C4-2B (cell line): Measurements from ENCODE around the gene ZNF506.
"Not testable (repeated sequence)": the region's sequence is repeated elsewhere in the genome, so short reads cannot be mapped to it uniquely, and the experiment has no call there.

Experiments
- H3K27ac ChIP-seq: fragments of 450-650 bp; 2 replicates; pipeline ENCODE4 v1.5.1; 2017
- ZFX ChIP-seq: fragments of 450-650 bp; IDR thresholded peaks from 2 replicates; pipeline ENCODE4 v1.6.1; 2017
- TF ChIP-seq, protein P1 (sequence below): fragments of 450-650 bp; conservative IDR thresholded peaks from 2 replicates; pipeline ENCODE4 v1.5.1; 2017; ENCODE audit warnings: mild to moderate bottlenecking

The ZNF506 gene

DNA sequence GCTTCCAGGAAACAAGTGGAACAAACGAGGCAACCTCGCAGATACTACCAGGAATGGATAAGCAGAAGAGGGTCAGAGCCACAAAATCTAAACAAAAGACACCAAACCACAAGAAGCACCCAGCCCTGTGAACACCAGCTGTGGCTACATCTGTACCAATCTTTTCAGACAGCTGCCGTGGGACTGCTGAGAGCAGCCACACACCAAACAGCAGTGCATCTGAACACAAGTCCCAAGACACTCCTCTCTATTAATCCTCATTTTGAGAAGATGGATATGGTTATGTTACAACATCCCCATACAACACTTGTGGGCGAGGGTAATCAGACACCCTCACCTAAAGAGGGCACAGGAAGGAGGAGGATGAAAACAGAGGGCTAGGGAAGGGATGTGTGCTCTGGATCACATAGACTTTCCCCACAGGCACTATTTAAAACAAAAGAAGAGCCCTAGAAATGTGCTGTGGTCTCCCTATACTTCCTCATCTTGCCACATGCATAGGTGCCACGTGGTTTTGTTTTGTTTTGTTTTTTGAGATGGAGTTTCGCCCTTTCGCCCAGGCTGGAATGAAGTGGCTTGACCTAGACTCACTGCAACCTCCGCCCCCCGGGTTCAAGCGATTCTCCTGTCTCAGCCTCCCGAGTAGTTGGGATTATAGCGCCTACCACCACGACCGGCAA is 47.1 kb downstream of the ZNF506 start:
- TF ChIP-seq, protein P1, sequence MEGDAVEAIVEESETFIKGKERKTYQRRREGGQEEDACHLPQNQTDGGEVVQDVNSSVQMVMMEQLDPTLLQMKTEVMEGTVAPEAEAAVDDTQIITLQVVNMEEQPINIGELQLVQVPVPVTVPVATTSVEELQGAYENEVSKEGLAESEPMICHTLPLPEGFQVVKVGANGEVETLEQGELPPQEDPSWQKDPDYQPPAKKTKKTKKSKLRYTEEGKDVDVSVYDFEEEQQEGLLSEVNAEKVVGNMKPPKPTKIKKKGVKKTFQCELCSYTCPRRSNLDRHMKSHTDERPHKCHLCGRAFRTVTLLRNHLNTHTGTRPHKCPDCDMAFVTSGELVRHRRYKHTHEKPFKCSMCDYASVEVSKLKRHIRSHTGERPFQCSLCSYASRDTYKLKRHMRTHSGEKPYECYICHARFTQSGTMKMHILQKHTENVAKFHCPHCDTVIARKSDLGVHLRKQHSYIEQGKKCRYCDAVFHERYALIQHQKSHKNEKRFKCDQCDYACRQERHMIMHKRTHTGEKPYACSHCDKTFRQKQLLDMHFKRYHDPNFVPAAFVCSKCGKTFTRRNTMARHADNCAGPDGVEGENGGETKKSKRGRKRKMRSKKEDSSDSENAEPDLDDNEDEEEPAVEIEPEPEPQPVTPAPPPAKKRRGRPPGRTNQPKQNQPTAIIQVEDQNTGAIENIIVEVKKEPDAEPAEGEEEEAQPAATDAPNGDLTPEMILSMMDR = no peak
- no peak for TF ChIP-seq ZFX
- H3K27ac ChIP-seq = no peak overlapping the region

DNA sequence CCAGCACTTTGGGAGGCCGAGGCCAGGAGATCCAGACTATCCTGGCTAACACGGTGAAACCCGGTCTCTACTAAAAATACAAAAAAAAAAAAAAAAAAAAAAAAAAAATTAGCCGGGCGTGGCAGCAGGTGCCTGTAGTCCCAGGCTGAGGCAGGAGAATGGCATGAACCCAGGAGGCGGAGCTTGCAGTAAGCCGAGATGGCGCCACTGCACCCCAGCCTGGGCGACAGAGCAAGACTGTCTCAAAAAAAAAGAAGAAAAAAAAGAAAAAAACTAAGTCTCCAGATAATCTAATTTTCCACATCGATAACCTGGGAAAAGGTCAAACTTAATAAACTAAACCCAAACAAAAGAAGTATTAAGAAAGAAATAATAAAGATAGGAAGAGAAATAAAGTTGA is 49.6 kb downstream of the ZNF506 start:
- H3K27ac ChIP-seq = not testable (repeated sequence)

DNA sequence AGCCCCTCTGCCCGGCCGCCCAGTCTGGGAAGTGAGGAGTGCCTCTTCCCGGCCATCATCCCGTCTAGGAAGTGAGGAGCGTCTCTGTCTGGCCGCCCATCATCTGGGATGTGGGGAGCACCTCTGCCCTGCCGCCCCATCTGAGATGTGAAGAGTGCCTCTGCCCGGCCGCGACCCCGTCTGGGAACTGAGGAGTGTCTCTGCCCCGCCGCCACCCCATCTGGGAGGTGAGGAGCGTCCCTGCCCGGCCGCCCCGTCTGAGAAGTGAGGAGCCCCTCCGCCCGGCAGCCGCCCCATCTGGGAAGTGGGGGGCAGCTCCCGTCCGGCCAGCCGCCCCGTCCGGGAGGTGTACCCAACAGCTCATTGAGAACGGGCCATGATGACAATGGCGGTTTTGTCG is 51.6 kb downstream of the ZNF506 start:
- H3K27ac ChIP-seq = not testable (repeated sequence)

DNA sequence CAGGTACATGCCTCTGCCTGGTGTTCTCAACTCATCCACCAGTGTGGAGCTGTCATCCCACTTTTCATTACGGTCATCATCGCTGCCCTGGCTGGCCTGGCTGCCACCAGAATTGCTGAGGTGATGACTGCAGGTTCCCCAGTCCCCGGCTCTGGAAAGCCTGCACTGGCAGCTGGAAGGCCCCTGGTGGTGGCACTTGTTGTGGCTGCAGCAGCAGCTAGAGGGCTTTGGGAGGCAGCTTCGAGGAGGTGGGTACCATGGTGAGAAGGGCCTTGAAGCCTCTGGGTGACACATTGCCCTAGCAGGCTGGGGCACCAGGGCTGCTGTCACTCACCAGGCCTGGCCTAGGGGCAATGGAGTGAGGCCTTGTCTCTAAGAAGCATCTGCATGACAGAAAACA is 63.4 kb downstream of the ZNF506 start:
- TF ChIP-seq, protein P1 = no peak
- no peak for TF ChIP-seq ZFX
- no peak overlapping the region for H3K27ac ChIP-seq

DNA sequence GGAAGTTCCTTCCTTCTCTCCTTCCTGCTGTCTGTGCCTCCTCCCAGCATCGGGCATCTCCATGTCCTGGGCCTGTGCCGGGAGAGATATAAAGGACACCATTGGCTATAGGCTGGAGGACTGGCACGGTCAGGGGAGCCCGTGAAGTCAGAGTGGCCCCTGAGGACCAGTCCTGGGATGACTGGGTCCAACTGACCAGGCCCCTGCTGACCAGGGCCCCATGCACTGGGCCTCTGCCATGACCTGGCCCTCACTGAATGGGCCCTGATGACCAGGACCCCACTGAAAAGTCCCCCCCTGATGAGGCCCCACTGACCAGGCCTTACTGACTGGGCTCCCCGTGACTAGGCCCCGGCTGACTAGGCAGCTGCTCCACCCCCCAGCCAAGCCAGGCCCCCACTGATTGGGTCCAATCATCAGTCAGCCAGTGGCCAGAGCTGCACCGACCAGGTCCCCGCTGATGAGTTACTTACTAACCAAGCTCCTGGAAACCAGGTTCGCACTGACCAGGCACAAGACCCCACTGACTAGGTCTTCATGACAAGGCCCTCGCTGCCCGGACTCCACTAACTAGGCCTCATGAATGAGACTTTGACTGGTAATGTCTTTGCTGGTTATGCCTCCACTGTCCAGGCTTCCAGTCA is 68.7 kb downstream of the ZNF506 start:
- TF ChIP-seq, protein P1 = no peak
- no peak for TF ChIP-seq ZFX

DNA sequence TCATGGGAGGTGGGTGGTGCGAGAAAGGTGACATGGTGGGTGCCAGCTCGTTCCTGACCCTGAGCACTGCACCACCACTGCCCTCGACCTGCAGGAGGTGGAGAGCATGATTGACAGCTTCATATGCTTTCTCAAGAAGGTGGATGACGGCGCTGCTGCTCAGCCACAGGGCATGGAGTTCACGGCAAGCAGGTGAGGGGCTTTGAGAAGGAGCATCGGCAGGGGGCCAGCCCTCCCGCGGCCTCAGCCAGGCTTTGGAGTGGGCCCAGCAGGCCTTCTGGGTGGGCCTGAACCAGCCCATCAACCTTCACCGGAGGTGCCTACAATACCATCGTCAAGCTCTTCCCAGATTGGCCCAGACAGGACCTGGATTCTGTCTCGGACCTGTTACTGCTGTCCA is 69.7 kb downstream of the ZNF506 start:
- H3K27ac ChIP-seq = no peak overlapping the region
- no peak for TF ChIP-seq ZFX
- TF ChIP-seq, protein P1 = no peak

More for the DNA sequence above, 68.7 kb downstream of the ZNF506 start:
- no peak overlapping the region for H3K27ac ChIP-seq

DNA sequence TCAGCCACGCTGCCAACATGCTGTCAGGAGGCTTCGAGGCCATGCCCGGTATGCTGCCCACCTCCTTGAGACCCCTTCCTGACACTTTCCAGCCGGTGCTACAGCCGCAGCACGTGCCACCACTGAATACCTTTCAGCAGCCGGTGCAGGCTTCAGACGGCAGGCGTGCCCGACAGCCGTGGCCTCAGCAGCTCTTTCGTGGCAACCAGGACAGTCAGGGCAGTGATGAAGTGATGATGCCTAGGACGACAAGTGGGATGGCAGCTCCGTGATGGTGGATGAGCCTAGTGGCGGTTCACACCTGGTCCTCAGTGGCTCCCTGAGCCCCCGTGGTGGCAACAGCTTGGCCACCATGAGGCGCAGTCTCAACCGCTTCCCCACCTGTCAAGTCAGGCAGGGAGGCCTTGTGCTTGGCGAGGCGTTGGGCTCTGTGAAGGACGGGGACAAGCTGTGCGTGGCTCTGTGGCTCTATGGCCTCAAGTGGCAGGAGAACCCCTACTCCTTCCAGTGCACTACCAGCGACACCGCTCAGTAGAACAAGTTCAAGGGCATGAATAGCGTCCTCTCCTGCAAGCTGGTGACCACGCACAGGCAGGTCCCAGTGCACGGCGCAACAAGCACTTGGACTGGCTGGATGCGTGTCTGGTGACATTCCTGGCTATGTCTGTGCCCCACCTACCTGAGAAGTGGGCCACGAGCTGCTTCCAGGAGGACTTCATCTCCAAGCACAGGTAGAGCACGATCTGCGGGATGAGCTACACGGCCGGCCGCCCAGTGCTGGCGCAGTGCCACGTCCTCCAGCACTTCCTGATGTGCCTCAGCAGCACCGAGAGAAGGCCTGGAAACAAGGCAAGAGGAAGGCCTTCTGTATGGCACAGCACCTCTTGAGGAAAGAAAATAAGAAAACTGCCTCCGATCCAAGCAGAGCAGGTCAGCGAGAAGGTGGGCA is 70.4 kb downstream of the ZNF506 start:
- TF ChIP-seq, protein P1 = no peak
- TF ChIP-seq ZFX = no peak

More for the DNA sequence above, 70.4 kb downstream of the ZNF506 start:
- no peak overlapping the region for H3K27ac ChIP-seq
